Measurements from ENCODE around the gene S1PR2. TPM values are rescaled to one million over a fixed set of nuclear protein-coding genes. Genes with fewer than 3 reads are reported as not detected.

The S1PR2 gene
- 33.2 and 35.4 TPM in 2 replicates for total RNA-seq

DNA sequence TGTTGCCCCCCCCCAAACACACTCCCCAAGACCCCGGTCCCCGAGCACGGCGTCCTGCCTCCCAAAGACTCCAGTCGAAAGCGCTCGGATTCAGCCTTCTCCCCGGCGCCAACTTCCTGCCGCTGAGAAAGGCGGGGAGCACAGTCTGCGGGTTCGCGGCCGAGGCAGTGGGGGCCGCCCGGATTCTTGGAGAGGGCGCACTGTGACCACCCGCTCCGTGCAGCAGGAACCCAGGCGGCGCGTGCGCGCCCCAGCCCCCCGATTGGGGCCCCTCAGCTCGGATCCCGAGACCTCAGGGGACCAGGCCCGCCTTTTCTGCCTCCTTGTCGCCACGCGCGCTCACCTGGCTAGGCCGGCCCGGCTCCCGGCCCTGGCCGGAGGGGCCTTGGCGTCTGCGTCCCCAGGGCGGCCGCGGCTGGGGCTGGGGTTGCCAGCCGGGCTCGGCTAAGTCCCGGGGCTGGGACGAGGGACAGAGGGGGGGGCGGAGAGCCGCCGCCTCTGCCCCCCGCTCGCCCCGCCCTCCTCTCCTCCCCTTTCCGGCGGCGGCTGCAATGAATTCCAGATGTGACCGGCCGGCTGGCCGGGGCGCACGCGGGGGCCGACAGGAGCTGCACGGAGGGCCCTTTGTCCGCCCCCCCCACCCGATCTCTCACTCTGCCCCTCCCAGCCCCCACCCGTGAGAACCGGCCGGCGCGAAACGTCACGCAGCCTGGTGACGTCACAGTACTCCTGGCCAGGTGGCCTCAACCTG is at the start of gene S1PR2:
Gene S1PR2 (minus strand): TSS at position 471 of the 751 bp plus-strand sequence. CDS start 6,426 bp downstream, outside the sequence.
- no peak for TF ChIP-seq CTCF (IDR thresholded peaks at IDR 0.05; ENCODE audit: insufficient read depth, low read depth, low read length)
- DNase-seq (ENCODE audit: low read depth): peak; percentile 74
- peak within 1 kb of the TSS; percentile 90 for H3K4me3 ChIP-seq (ENCODE audit: low read depth, low read length)

DNA sequence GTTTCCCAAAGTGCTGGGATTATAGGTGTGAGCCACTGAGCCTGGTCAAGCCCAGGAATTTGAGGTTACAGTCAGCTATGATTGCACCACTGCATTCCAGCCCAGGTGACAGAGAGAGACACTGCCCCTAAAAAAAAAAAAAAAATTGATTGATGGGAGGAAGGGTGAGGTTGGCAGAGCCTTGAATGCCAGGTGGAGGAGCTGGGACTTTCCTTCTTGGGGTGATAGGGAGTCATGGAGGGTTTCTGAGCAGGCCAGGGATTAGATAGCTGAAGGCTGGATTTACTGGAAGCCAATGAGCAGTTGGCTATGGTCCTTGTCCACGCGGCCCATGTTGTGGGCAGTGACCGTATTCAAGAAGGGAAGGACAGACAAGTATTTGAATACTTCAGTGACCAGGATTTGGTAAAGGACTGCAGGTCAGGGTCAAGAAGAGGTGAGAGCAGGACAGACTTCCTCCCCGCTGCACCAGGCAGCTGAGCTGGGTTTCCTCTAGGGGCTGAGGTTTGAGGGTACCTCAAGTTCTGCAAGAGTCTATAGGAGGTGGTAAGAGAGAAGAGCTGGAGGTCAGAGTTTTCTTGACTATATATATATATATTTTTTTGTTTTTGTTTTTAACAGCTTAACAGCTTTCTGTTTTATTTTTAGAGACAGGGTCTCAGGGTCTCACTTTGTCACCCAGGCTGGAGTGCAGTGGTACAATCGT is 48.8 kb upstream of the S1PR2 start:
- DNase-seq (ENCODE audit: low read depth): no peak
- H3K4me3 ChIP-seq (ENCODE audit: low read depth, low read length): no peak overlapping the region
- no peak for TF ChIP-seq CTCF (IDR thresholded peaks at IDR 0.05; ENCODE audit: insufficient read depth, low read depth, low read length)

GRCh38 chr19:10278935-10279334 is 47.8 kb upstream of the S1PR2 start:
- no peak for TF ChIP-seq CTCF (IDR thresholded peaks at IDR 0.05; ENCODE audit: insufficient read depth, low read depth, low read length)
- DNase-seq (ENCODE audit: low read depth): no peak
- H3K4me3 ChIP-seq (ENCODE audit: low read depth, low read length): no peak overlapping the region

- no peak for TF ChIP-seq CTCF (IDR thresholded peaks at IDR 0.05; ENCODE audit: insufficient read depth, low read depth, low read length)
- DNase-seq (ENCODE audit: low read depth): no peak
- H3K4me3 ChIP-seq (ENCODE audit: low read depth, low read length): no peak overlapping the region
These were observed 46.9 kb upstream of the S1PR2 start for GRCh38 chr19:10277795-10278589.

- TF ChIP-seq CTCF (IDR thresholded peaks at IDR 0.05; ENCODE audit: insufficient read depth, low read depth, low read length): no peak
- DNase-seq (ENCODE audit: low read depth): no peak
- H3K4me3 ChIP-seq (ENCODE audit: low read depth, low read length): no peak overlapping the region
These were observed 43.5 kb upstream of the S1PR2 start for GRCh38 chr19:10274589-10274988.

DNA sequence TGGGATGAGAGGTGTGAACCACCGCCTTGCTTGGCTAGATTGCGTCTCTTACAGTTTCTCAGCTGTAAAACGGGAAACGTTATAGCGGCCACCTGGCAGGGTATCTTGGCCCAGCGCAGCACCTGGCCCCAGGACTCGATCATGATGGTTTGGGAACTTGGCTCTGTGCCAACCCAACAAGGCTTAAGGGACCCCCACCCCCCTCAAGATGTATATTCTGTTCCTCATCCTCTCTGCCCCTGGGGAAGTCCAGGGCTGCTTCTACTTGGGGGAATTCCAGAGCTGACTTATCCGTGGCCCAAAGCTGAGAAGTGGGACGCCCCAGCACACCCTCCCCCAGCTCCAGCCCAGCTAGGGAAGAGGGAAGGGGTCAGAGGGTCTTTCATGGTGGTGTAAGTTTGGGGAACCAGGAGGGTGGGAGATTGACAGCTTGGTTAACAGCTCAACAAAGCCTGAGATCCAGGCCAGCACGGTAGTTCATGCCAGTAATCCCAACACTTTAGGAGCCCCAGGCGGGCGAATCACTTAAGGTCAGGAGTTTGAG is 40.5 kb upstream of the S1PR2 start:
- H3K4me3 ChIP-seq (ENCODE audit: low read depth, low read length): peak overlapping the region; percentile 51
- no peak for TF ChIP-seq CTCF (IDR thresholded peaks at IDR 0.05; ENCODE audit: insufficient read depth, low read depth, low read length)
- DNase-seq (ENCODE audit: low read depth): no peak
